ENCODE data around the gene VOPP1. TPM values are rescaled to one million over a fixed set of nuclear protein-coding genes. Genes with fewer than 3 reads are reported as not detected.
A peak's percentile ranks its signal among the peaks of the same experiment; 100 is the strongest.

The VOPP1 gene
- total RNA-seq, 4 donors from 2014 or later = 22.1 to 79.2 (median 73.9) TPM

DNA sequence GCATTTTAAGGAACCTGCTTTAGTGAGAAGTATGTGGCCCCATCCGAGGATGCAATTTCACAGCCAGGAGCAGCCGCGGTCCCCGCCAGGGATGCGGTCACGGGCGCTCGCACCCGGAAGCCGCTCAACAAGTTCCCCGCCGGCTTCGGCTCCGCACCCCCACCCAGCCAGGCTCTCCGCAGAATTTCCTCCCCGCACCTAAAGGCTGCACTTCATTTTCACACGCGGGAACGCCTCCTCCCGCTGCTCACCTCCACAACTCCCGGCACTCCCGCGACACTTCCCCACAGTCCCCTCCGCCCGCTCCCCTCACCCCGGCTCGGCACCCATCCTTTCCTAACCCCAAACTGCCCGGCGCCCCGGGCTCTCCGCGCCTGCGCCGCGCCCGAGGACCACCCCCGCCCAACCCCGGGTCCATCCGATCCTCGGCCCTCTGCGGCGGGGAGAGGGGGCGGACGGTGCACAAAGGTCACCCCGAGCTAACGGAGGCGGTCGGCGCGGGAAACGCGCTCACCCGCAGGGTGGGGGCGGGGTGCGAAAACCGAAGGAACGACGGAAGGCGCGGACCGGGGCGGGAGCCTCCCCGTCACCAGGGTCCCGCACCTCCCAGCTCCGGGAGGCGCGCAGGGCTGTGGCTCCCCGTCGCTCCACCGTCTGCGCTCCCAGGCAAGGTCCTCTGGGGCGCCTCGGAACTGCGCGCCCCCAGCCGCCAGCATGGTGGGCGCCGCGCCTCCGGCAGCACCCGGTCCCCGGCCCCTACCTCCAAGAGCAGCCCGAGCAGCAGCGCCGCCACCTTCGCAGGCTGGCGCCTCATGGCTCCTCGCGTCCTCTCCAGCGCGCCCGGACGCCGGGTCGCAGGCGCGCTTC lies 558 bp downstream of the VOPP1 start:
- in situ Hi-C loops (cut with MboI; ENCODE audit: low pct_ligation_motif_present in 1 of 4, low pct_unique_long_range_greater_than_20kb in 1 of 4, low sequenced_read_pairs in 3 of 4) (no loop called here), intact Hi-C loops (cut with DNase I; ENCODE audit: low total_unique reads) (no loop called here)
- 1% methylated on average over 72 of the region's 97 CpGs; no CpG with 5 or more reads in 1 of the 2 donors for WGBS, 2 donors (ENCODE audit: low coverage in 1 of 2)

GRCh38 chr7:55570939-55571338 lies 1.4 kb downstream of the VOPP1 start:
- H3K9me3 ChIP-seq = no peaks in the 10 kb centered on the region
- intact Hi-C loops (cut with DNase I; ENCODE audit: low total_unique reads) = no loop called here
- peaks cover 22 to 67% (median 43%) of the 10 kb centered on the region in 4 donors for H3K4me1 ChIP-seq
- H3K36me3 ChIP-seq = no peaks in the 10 kb centered on the region
- H3K27me3 ChIP-seq = no peaks in the 10 kb centered on the region
- TF ChIP-seq CTCF (IDR thresholded peaks at IDR 0.05) (no peak), POLR2AphosphoS5 (IDR thresholded peaks at IDR 0.05) (no peak), POLR2A (IDR thresholded peaks at IDR 0.05) (no peak), EP300 (IDR thresholded peaks at IDR 0.05; ENCODE audit: low read depth) (no peak)
- 12 to 19% methylated on average over 4 to 5 of the region's 5 CpGs for WGBS, 2 donors (ENCODE audit: low coverage in 1 of 2)
- H3K27ac ChIP-seq = peak overlapping the region; percentile 94 to 96 (median 96)
- no peak for DNase-seq
- H3K4me3 ChIP-seq = peak overlapping the region; percentile 52 to 89 (median 70)
- in situ Hi-C loops (cut with MboI; ENCODE audit: low pct_ligation_motif_present in 1 of 4, low pct_unique_long_range_greater_than_20kb in 1 of 4, low sequenced_read_pairs in 3 of 4) = no loop called here

More for the DNA sequence above, 558 bp downstream of the VOPP1 start:
- Histone ChIP-seq H3K9me3 (no peaks in the 10 kb centered on the region), H3K36me3 (no peaks in the 10 kb centered on the region), H3K27me3 (no peaks in the 10 kb centered on the region), H3K27ac (peak overlapping the region; percentile 94 to 96 (median 96)), H3K4me3 (peak overlapping the region; percentile 52 to 89 (median 70)), H3K4me1 (peaks cover 20 to 60% (median 39%) of the 10 kb centered on the region in 4 donors)
- TF ChIP-seq POLR2A (IDR thresholded peaks at IDR 0.05) (peak; percentile 28), POLR2AphosphoS5 (IDR thresholded peaks at IDR 0.05) (peak in 2 of 3 donors; percentile 30 to 43), CTCF (IDR thresholded peaks at IDR 0.05) (peak in 2 of 5 experiments; percentile 6 to 7), EP300 (IDR thresholded peaks at IDR 0.05; ENCODE audit: low read depth) (no peak)
- DNase-seq = peak; percentile 78

- Histone ChIP-seq H3K27me3 (no peaks in the 10 kb centered on the region), H3K4me1 (peaks cover 27 to 73% (median 48%) of the 10 kb centered on the region in 4 donors), H3K4me3 (peak overlapping the region in 1 of 4 donors; percentile 89), H3K27ac (peak overlapping the region; percentile 94 to 96 (median 96)), H3K9me3 (no peaks in the 10 kb centered on the region), H3K36me3 (no peaks in the 10 kb centered on the region)
- in situ Hi-C loops (cut with MboI; ENCODE audit: low pct_ligation_motif_present in 1 of 4, low pct_unique_long_range_greater_than_20kb in 1 of 4, low sequenced_read_pairs in 3 of 4) = no loop called here
- WGBS, 2 donors (ENCODE audit: low coverage in 1 of 2) = 50 to 62% methylated on average over 2 to 18 of the region's 18 CpGs
- no peak for TF ChIP-seq CTCF (IDR thresholded peaks at IDR 0.05)
- no peak for TF ChIP-seq POLR2A (IDR thresholded peaks at IDR 0.05)
- TF ChIP-seq POLR2AphosphoS5 (IDR thresholded peaks at IDR 0.05) = peak in 1 of 3 donors; percentile 50
- no peak for TF ChIP-seq EP300 (IDR thresholded peaks at IDR 0.05; ENCODE audit: low read depth)
- DNase-seq = no peak
- intact Hi-C loops (cut with DNase I; ENCODE audit: low total_unique reads) = no loop called here
These were observed 2.0 kb downstream of the VOPP1 start for GRCh38 chr7:55570218-55570873.

GRCh38 chr7:55569797-55570196 lies 2.5 kb downstream of the VOPP1 start:
- in situ Hi-C loops (cut with MboI; ENCODE audit: low pct_ligation_motif_present in 1 of 4, low pct_unique_long_range_greater_than_20kb in 1 of 4, low sequenced_read_pairs in 3 of 4) = no loop called here
- H3K9me3 ChIP-seq = no peaks in the 10 kb centered on the region
- no peak for TF ChIP-seq POLR2A (IDR thresholded peaks at IDR 0.05)
- TF ChIP-seq CTCF (IDR thresholded peaks at IDR 0.05) = no peak
- TF ChIP-seq EP300 (IDR thresholded peaks at IDR 0.05; ENCODE audit: low read depth) = no peak
- no peak for TF ChIP-seq POLR2AphosphoS5 (IDR thresholded peaks at IDR 0.05)
- peak overlapping the region; percentile 94 to 96 (median 96) for H3K27ac ChIP-seq
- WGBS, 2 donors (ENCODE audit: low coverage in 1 of 2) = 24 to 50% methylated on average over 2 to 4 of the region's 4 CpGs
- no peak overlapping the region for H3K4me3 ChIP-seq
- no peak for DNase-seq
- H3K36me3 ChIP-seq = no peaks in the 10 kb centered on the region
- intact Hi-C loops (cut with DNase I; ENCODE audit: low total_unique reads) = no loop called here
- no peaks in the 10 kb centered on the region for H3K27me3 ChIP-seq
- H3K4me1 ChIP-seq = peaks cover 31 to 78% (median 48%) of the 10 kb centered on the region in 4 donors

Data from transverse colon (tissue), 4 donors.